Esophagus squamous epithelium (tissue), 5 donors: Measurements from ENCODE around the gene IL13. TPM values are rescaled to one million over a fixed set of nuclear protein-coding genes. Genes with fewer than 3 reads are reported as not detected.

Experiments
- DNase-seq: peaks from one replicate; lab custom pipeline; 2025; lab: John Stamatoyannopoulos, UW
- H3K27ac ChIP-seq, 4 donors: fragments of 200-600 bp; sonication (generic); one replicate each; pipeline ENCODE4 v1.5.1; 2016 to 2019; ENCODE audit warnings: mild to moderate bottlenecking in 1 of 4
- H3K27me3 ChIP-seq, 4 donors: fragments of 200-600 bp; sonication (generic); 1 replicate in 3 of 4; 2 replicates in 1 of 4; pipeline versions ENCODE4 v1.5.1 to v1.6.0; 2017 to 2021; ENCODE audit warnings: antibody characterized with exemption in 1 of 4
- H3K36me3 ChIP-seq, 3 donors: fragments of 200-600 bp; sonication (generic); one replicate each; pipeline ENCODE4 v1.5.1; 2016 to 2019
- H3K4me1 ChIP-seq, 3 donors: fragments of 200-600 bp; sonication (generic); one replicate each; pipeline ENCODE4 v1.5.1; 2017 to 2019
- H3K4me3 ChIP-seq, 4 donors: fragments of 200-600 bp; sonication (generic); 1 replicate in 3 of 4; 2 replicates in 1 of 4; pipeline ENCODE4 v1.5.1; 2016 to 2019; ENCODE audit warnings: mild to moderate bottlenecking in 2 of 4, moderate library complexity in 1 of 4
- H3K9me3 ChIP-seq, 3 donors: fragments of 200-600 bp; sonication (generic); one replicate each; pipeline ENCODE4 v1.5.1; 2016 to 2019
- POLR2A ChIP-seq, 4 donors: fragments of 450-650 bp; IDR thresholded peaks; one replicate each; pipeline ENCODE4 v1.6.1; 2017; ENCODE audit warnings: antibody characterized with exemption in 4 of 4, mild to moderate bottlenecking in 4 of 4, moderate library complexity in 3 of 4
- WGBS, 2 donors: methylation state at CpG; one replicate each; pipeline ENCODE4 v1.1.5; 2018; 5-methylcytosine and 5-hydroxymethylcytosine counted together
- intact Hi-C: fragments of 100-400 bp; cut with DNase I; formaldehyde crosslinking; loops from one replicate; pipeline ENCODE4 v1.15.0; 2022
- total RNA-seq, 4 donors: library from RNA; depleted of rRNA; stranded (reverse); fragments of >200 nt; gene quantifications; one replicate each; pipeline ENCODE4 v1.1.0, GENCODE V29; 2016
- TF ChIP-seq, protein P1 (sequence below), 6 experiments: fragments of 450-650 bp in 4 of 6; fragments of 200-600 bp in 2 of 6; sonication (generic) in 2 of 6; IDR thresholded peaks; one replicate each; pipeline ENCODE4 v1.5.1; 2016 to 2019; ENCODE audit warnings: antibody characterized with exemption in 6 of 6, mild to moderate bottlenecking in 4 of 6, moderate library complexity in 4 of 6
- donor health status: DM: yes; HTN: yes; CAD: no.

The IL13 gene
- not detected for total RNA-seq

- WGBS, 2 donors, result 94 to 100% methylated on average over 11 of the region's 12 CpGs
- H3K27me3 ChIP-seq, result peaks cover 0 to 49% (median 7%) of the 10 kb centered on the region in 4 donors
- TF ChIP-seq POLR2A (IDR thresholded peaks at IDR 0.05), result no peak
- TF ChIP-seq, protein P1, sequence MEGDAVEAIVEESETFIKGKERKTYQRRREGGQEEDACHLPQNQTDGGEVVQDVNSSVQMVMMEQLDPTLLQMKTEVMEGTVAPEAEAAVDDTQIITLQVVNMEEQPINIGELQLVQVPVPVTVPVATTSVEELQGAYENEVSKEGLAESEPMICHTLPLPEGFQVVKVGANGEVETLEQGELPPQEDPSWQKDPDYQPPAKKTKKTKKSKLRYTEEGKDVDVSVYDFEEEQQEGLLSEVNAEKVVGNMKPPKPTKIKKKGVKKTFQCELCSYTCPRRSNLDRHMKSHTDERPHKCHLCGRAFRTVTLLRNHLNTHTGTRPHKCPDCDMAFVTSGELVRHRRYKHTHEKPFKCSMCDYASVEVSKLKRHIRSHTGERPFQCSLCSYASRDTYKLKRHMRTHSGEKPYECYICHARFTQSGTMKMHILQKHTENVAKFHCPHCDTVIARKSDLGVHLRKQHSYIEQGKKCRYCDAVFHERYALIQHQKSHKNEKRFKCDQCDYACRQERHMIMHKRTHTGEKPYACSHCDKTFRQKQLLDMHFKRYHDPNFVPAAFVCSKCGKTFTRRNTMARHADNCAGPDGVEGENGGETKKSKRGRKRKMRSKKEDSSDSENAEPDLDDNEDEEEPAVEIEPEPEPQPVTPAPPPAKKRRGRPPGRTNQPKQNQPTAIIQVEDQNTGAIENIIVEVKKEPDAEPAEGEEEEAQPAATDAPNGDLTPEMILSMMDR (IDR thresholded peaks at IDR 0.05), result no peak
- DNase-seq, result no peak
- no peaks in the 10 kb centered on the region for H3K36me3 ChIP-seq
- no peaks in the 10 kb centered on the region for H3K9me3 ChIP-seq
- intact Hi-C loops, result no loop called here
- no peak within 1 kb of the TSS for H3K27ac ChIP-seq
- H3K4me1 ChIP-seq, result peaks cover 8 to 15% (median 10%) of the 10 kb centered on the region in 3 donors
- H3K4me3 ChIP-seq, result no peak within 1 kb of the TSS
Observed at GRCh38 chr5:132657676-132658380, at the start of gene IL13. IL13 (plus strand) TSS chr5:132658173; CDS start chr5:132658187, 14 bp downstream.

DNA sequence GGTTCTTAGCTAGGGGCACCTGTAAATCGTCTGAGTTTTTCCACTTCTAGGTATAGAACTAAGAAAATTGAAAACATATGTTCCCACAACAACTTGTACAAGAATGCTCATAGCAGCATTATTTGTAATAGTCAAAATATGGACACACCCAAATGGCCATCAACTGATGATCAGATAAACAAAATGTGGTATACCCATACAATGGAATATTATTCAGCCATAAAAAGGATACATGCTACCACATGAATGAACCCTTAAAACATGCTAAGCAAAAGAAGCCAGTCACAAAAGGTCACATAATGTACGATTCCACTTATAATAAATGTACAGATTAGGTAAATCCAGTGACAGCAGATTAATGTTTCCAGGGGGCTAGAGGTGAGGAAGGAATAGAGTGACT, 46.0 kb upstream of the IL13 start:
- intact Hi-C loops, result no loop called here
- no peak for DNase-seq
- Histone ChIP-seq H3K9me3 (no peaks in the 10 kb centered on the region), H3K4me3 (no peak overlapping the region), H3K27me3 (no peaks in the 10 kb centered on the region), H3K36me3 (peaks cover 5 to 96% (median 12%) of the 10 kb centered on the region in 3 donors), H3K27ac (no peak overlapping the region), H3K4me1 (no peaks in the 10 kb centered on the region)
- WGBS, 2 donors, result 85 to 93% methylated on average over 2 of the region's 2 CpGs
- no peak for TF ChIP-seq POLR2A (IDR thresholded peaks at IDR 0.05)
- TF ChIP-seq, protein P1 (IDR thresholded peaks at IDR 0.05), result no peak

- Histone ChIP-seq H3K27ac (no peak overlapping the region), H3K9me3 (no peaks in the 10 kb centered on the region), H3K27me3 (no peaks in the 10 kb centered on the region), H3K4me1 (no peaks in the 10 kb centered on the region), H3K36me3 (peaks cover 5 to 96% (median 15%) of the 10 kb centered on the region in 3 donors), H3K4me3 (no peak overlapping the region)
- 85 to 90% methylated on average over 1 of the region's 1 CpG for WGBS, 2 donors
- DNase-seq, result no peak
- TF ChIP-seq, protein P1 (IDR thresholded peaks at IDR 0.05), result no peak
- no peak for TF ChIP-seq POLR2A (IDR thresholded peaks at IDR 0.05)
- intact Hi-C loops, result no loop called here
Observed at GRCh38 chr5:132612846-132613245, 45.1 kb upstream of the IL13 start.

DNA sequence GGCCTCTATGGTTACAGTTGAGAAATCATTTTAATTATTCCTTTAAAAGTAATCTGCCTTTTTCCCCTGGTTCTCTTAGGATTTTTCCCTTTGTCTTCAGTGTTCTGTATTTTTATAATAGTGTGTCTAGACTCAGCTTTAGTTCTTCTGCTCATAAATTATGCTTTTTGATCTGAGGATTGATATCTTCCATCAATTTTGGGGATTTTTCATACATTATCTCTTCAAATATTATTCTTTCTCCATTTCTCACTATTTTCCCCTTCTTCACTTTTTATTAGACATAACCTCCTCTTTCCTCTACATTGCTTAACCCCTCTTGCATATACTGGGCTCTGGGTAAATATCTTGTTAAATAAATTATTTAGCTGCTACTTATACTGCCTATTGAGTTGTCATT, 36.3 kb upstream of the IL13 start:
- intact Hi-C loops, result no loop called here
- Histone ChIP-seq H3K27ac (no peak overlapping the region), H3K9me3 (no peaks in the 10 kb centered on the region), H3K36me3 (peaks cover 0 to 89% (median 4%) of the 10 kb centered on the region in 3 donors), H3K4me3 (no peak overlapping the region), H3K27me3 (no peaks in the 10 kb centered on the region), H3K4me1 (no peaks in the 10 kb centered on the region)
- TF ChIP-seq POLR2A (IDR thresholded peaks at IDR 0.05), result no peak
- TF ChIP-seq, protein P1 (IDR thresholded peaks at IDR 0.05), result no peak
- no peak for DNase-seq

DNA sequence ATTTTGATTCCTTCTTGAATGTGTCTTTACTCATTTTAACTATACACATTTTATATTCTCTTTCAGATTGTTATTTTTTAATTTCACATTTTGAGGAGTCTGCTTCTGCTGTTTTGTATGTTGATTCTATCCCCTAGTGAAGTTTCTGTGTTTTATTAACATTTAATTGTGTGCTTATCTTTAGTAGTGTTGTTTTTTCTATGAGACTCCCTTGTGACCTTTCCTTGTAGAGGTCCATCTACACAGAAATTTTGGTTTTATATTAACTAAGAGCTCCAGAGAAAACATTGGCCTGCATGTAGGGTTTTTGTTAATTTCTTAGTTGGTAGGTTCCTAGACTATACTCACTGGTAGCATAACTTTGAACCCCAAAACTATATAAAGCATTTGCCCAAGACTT, 35.4 kb upstream of the IL13 start:
- DNase-seq, result no peak

More for the DNA sequence above, 35.4 kb upstream of the IL13 start:
- intact Hi-C loops, result no loop called here
- Histone ChIP-seq H3K27me3 (no peaks in the 10 kb centered on the region), H3K27ac (no peak overlapping the region), H3K36me3 (peaks cover 0 to 82% (median 0%) of the 10 kb centered on the region in 3 donors), H3K4me1 (no peaks in the 10 kb centered on the region), H3K9me3 (no peaks in the 10 kb centered on the region), H3K4me3 (no peak overlapping the region)
- TF ChIP-seq, protein P1 (IDR thresholded peaks at IDR 0.05), result no peak
- TF ChIP-seq POLR2A (IDR thresholded peaks at IDR 0.05), result no peak
